ENCODE measurements around the gene SH3RF1. TPM values are rescaled to one million over a fixed set of nuclear protein-coding genes. Genes with fewer than 3 reads are reported as not detected.

The SH3RF1 gene
- total and polyA plus RNA-seq, 8 donors, result 4.0 to 30.6 (median 12.7) TPM

- H3K9me3 ChIP-seq, result no peaks in the 10 kb centered on the region
- H3K4me1 ChIP-seq, result peaks cover 0 to 21% (median 16%) of the 10 kb centered on the region in 3 donors
- H3K27ac ChIP-seq, result peak overlapping the region in 2 of 4 donors; percentile 26 to 84
- 46 to 55% methylated on average over 2 of the region's 2 CpGs for WGBS, 2 donors
- DNase-seq (no peak), FAIRE-seq (no peak), ATAC-seq (no peak)
- no peaks in the 10 kb centered on the region for H3K27me3 ChIP-seq
- no peak overlapping the region for H3K4me3 ChIP-seq
- intact Hi-C loops (cut with DNase I), result no loop called here
- no peak for TF ChIP-seq CTCF (IDR thresholded peaks at IDR 0.05)
- peaks cover 0 to 1% (median 0%) of the 10 kb centered on the region in 3 donors for H3K36me3 ChIP-seq
These were observed 135.0 kb downstream of the SH3RF1 start for GRCh38 chr4:169135776-169136175.

DNA sequence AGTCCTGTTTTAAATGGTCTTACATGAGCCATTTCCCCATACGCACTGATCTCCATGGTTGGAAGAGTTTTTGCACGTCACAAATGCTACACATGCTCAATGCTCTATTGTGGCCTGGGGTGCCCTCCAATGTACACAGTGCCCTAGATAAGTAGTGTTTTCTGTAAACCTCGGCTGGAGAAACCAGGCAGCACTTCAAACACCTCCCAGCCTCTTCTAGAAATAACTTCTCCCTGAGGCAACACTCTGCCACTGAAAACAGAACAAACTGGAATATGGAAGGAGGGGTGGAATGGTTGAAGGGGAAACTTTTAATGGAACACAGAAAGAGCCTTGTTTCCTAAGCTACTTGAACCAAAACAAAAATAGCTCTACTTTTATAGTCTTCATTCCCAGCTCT is 136.8 kb downstream of the SH3RF1 start:
- intact Hi-C loops (cut with DNase I), result no loop called here
- Histone ChIP-seq H3K36me3 (peaks cover 0 to 16% (median 0%) of the 10 kb centered on the region in 3 donors), H3K9me3 (no peaks in the 10 kb centered on the region), H3K4me1 (peaks cover 0 to 21% (median 16%) of the 10 kb centered on the region in 3 donors), H3K27ac (peak overlapping the region in 2 of 4 donors; percentile 71 to 84), H3K4me3 (no peak overlapping the region), H3K27me3 (no peaks in the 10 kb centered on the region)
- FAIRE-seq (no peak), ATAC-seq (peak; percentile 92 to 98 (median 96)), DNase-seq (peak in 4 of 6 donors; percentile 21 to 74 (median 51))
- TF ChIP-seq CTCF (IDR thresholded peaks at IDR 0.05), result no peak
- 36 to 42% methylated on average over 3 of the region's 3 CpGs for WGBS, 2 donors

GRCh38 chr4:169132561-169133305 is 138.0 kb downstream of the SH3RF1 start:
- no peak overlapping the region for H3K4me3 ChIP-seq
- 96 to 99% methylated on average over 3 of the region's 3 CpGs for WGBS, 2 donors
- DNase-seq, result no peak
- H3K9me3 ChIP-seq, result no peaks in the 10 kb centered on the region
- no peaks in the 10 kb centered on the region for H3K27me3 ChIP-seq
- H3K36me3 ChIP-seq, result peaks cover 0 to 22% (median 0%) of the 10 kb centered on the region in 3 donors
- no peak for TF ChIP-seq CTCF (IDR thresholded peaks at IDR 0.05)
- H3K27ac ChIP-seq, result no peak overlapping the region
- ATAC-seq, result no peak
- peaks cover 0 to 21% (median 16%) of the 10 kb centered on the region in 3 donors for H3K4me1 ChIP-seq
- FAIRE-seq, result no peak
- intact Hi-C loops (cut with DNase I), result no loop called here

GRCh38 chr4:169131556-169132208 is 139.1 kb downstream of the SH3RF1 start:
- no peak for FAIRE-seq
- peaks cover 0 to 17% (median 13%) of the 10 kb centered on the region in 3 donors for H3K4me1 ChIP-seq
- no peak overlapping the region for H3K4me3 ChIP-seq
- DNase-seq, result no peak
- 97 to 99% methylated on average over 9 of the region's 9 CpGs for WGBS, 2 donors
- ATAC-seq, result no peak
- H3K27ac ChIP-seq, result no peak overlapping the region
- H3K27me3 ChIP-seq, result no peaks in the 10 kb centered on the region
- intact Hi-C loops (cut with DNase I), result no loop called here
- H3K36me3 ChIP-seq, result peaks cover 0 to 22% (median 0%) of the 10 kb centered on the region in 3 donors
- no peaks in the 10 kb centered on the region for H3K9me3 ChIP-seq
- TF ChIP-seq CTCF (IDR thresholded peaks at IDR 0.05), result no peak

All from pancreas (tissue), 10 donors.